H4 (cell line): ENCODE measurements around the gene A4GNT. TPM values are rescaled to one million over a fixed set of nuclear protein-coding genes. Genes with fewer than 3 reads are reported as not detected.
"Not testable (repeated sequence)": the region's sequence is repeated elsewhere in the genome, so short reads cannot be mapped to it uniquely, and the experiment has no call there.

ENCODE experiments used
- DNase-seq: peaks from one replicate; pipeline ENCODE4 v3.0.0-alpha.2; 2015; ENCODE audit warnings: low spot score
- total RNA-seq: library from RNA; depleted of rRNA; stranded (reverse); fragments of >200 nt; shearing (Covaris generic); gene quantifications from 2 replicates; pipeline ENCODE4 v1.2.3, GENCODE V29; 2014; rRNA removed

Gene A4GNT
- not detected in 2 replicates for total RNA-seq

GRCh38 chr3:138132239-138132638 lies at the start of gene A4GNT:
Gene A4GNT (minus strand): TSS chr3:138132390. CDS start chr3:138131256, 1,134 bp downstream.
- no peak for DNase-seq

GRCh38 chr3:138180375-138181029 lies 48.3 kb upstream of the A4GNT start:
- DNase-seq, result peak; percentile 59

- peak; percentile 80 for DNase-seq
These were observed 42.4 kb upstream of the A4GNT start, which contains the start of gene DBR1 for GRCh38 chr3:138174421-138175131. Gene DBR1 (minus strand): TSS chr3:138174921. CDS start chr3:138174795, 126 bp downstream.

GRCh38 chr3:138173769-138174420 lies 41.7 kb upstream of the A4GNT start:
- DNase-seq, result no peak

GRCh38 chr3:138172625-138173024 lies 40.4 kb upstream of the A4GNT start:
- DNase-seq, result no peak

- DNase-seq, result no peak
These were observed 32.9 kb upstream of the A4GNT start for GRCh38 chr3:138165061-138165460.

GRCh38 chr3:138157743-138158142 lies 25.6 kb upstream of the A4GNT start:
- no peak for DNase-seq

GRCh38 chr3:138154534-138154933 lies 22.3 kb upstream of the A4GNT start:
- DNase-seq, result no peak

GRCh38 chr3:138148503-138148902 lies 16.3 kb upstream of the A4GNT start:
- no peak for DNase-seq

- not testable (repeated sequence) for DNase-seq
These were observed 10.0 kb upstream of the A4GNT start for GRCh38 chr3:138142181-138142580.

GRCh38 chr3:138140940-138141339 lies 8.8 kb upstream of the A4GNT start:
- DNase-seq, result no peak

GRCh38 chr3:138139691-138140090 lies 7.5 kb upstream of the A4GNT start:
- no peak for DNase-seq

- no peak for DNase-seq
These were observed 5.7 kb upstream of the A4GNT start for GRCh38 chr3:138137861-138138260.

GRCh38 chr3:138136201-138136600 lies 4.0 kb upstream of the A4GNT start:
- no peak for DNase-seq

GRCh38 chr3:138135833-138136194 lies 3.6 kb upstream of the A4GNT start:
- no peak for DNase-seq

GRCh38 chr3:138135146-138135832 lies 3.1 kb upstream of the A4GNT start:
- DNase-seq, result no peak

GRCh38 chr3:138127636-138128365 lies 4.4 kb downstream of the A4GNT start:
- no peak for DNase-seq

- peak; percentile 45 for DNase-seq
These were observed 6.5 kb downstream of the A4GNT start for GRCh38 chr3:138125548-138126221.

- no peak for DNase-seq
These were observed 7.4 kb downstream of the A4GNT start for GRCh38 chr3:138124706-138125355.

- DNase-seq, result no peak
These were observed 8.0 kb downstream of the A4GNT start for GRCh38 chr3:138124188-138124587.

GRCh38 chr3:138119423-138119766 lies 12.8 kb downstream of the A4GNT start:
- DNase-seq, result no peak
